HG02759 (cell line): ENCODE data around the gene C10orf95.

Experiments used
- ATAC-seq: cut with Tn5 transposase; IDR thresholded peaks from one replicate; pipeline ENCODE4 v1.9.1; 2021; ENCODE audit warnings: mild to moderate bottlenecking, moderate library complexity; ENCODE audit not compliant: unreplicated experiment

The C10orf95 gene

GRCh38 chr10:102419269-102420180, 31.8 kb downstream of the C10orf95 start:
- ATAC-seq: no peak

GRCh38 chr10:102418622-102419268, 32.6 kb downstream of the C10orf95 start, which contains the start of gene PSD:
Gene PSD (minus strand): TSS chr10:102418785. CDS start chr10:102417038, 1,747 bp downstream.
- no peak for ATAC-seq

GRCh38 chr10:102416695-102417094, 34.6 kb downstream of the C10orf95 start:
- no peak for ATAC-seq

- ATAC-seq: no peak
Measured at GRCh38 chr10:102416283-102416682, 35.1 kb downstream of the C10orf95 start.

- ATAC-seq: no peak
Measured at GRCh38 chr10:102414749-102415148, 36.6 kb downstream of the C10orf95 start.

- no peak for ATAC-seq
Measured at GRCh38 chr10:102413806-102414561, 37.4 kb downstream of the C10orf95 start.

GRCh38 chr10:102413053-102413705, 38.2 kb downstream of the C10orf95 start:
- ATAC-seq: no peak

- no peak for ATAC-seq
Measured at GRCh38 chr10:102412293-102412692, 39.0 kb downstream of the C10orf95 start.

- ATAC-seq: no peak
Measured at GRCh38 chr10:102411341-102412255, 39.7 kb downstream of the C10orf95 start.

- no peak for ATAC-seq
Measured at GRCh38 chr10:102410429-102411073, 40.8 kb downstream of the C10orf95 start.

- no peak for ATAC-seq
Measured at GRCh38 chr10:102409604-102410428, 41.5 kb downstream of the C10orf95 start.

GRCh38 chr10:102408728-102409603, 42.4 kb downstream of the C10orf95 start:
- no peak for ATAC-seq

- ATAC-seq: no peak
Measured at GRCh38 chr10:102408131-102408727, 43.1 kb downstream of the C10orf95 start.

- ATAC-seq: no peak
Measured at GRCh38 chr10:102407425-102408130, 43.8 kb downstream of the C10orf95 start.

- ATAC-seq: no peak
Measured at GRCh38 chr10:102406815-102407214, 44.5 kb downstream of the C10orf95 start.

GRCh38 chr10:102405632-102406031, 45.7 kb downstream of the C10orf95 start:
- ATAC-seq: no peak
